Measurements from ENCODE around the gene HDAC4. TPM values are rescaled to one million over a fixed set of nuclear protein-coding genes. Genes with fewer than 3 reads are reported as not detected.

Gene HDAC4
- total and polyA plus RNA-seq, 2 donors (not counting 1 experiment from before 2014, with no cell fraction given), result 13.5 to 46.0 TPM

DNA sequence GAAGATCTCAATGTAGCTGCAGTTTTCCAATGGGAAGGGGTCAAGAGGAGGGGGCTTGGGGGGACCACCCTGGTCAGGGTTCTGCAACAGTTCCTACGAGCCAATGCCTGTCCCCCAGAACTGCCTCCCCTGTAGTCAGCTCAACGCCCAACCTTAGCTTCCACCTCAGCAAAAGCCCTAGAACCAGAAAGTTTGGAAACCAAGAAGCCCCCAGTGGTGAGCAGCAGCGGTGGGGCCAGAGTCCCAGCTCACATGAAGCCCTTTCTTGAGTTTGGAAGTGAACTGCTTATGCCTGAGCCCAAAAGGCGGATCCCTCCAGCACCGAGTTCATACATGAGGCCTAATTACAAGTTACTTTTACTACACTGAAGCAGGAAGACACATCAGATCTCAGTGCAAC, 162.4 kb downstream of the HDAC4 start:
- H3K9ac ChIP-seq (ENCODE audit: low read length), result no peak overlapping the region
- peaks cover 21% of the 10 kb centered on the region for H3K79me2 ChIP-seq (ENCODE audit: control insufficient read depth, insufficient read depth, low read length)
- H3K4me3 ChIP-seq (ENCODE audit: control extremely low read depth in 1 of 5, extremely low read depth in 1 of 5, insufficient read depth in 1 of 5, low read depth in 2 of 5, low read length in 4 of 5), result no peak overlapping the region
- WGBS (ENCODE audit: insufficient coverage), result 100% methylated on average over 5 of the region's 5 CpGs
- ChIA-PET POLR2A (no interaction called here), CTCF (no interaction called here)
- H3K4me1 ChIP-seq (ENCODE audit: control insufficient read depth in 2 of 2, insufficient read depth in 2 of 2, low read length in 2 of 2), result peaks cover 8 to 25% of the 10 kb centered on the region in 2 donors
- H2AFZ ChIP-seq (ENCODE audit: insufficient read depth, low read depth, low read length, poor library complexity, severe bottlenecking), result no peak overlapping the region
- H3K4me3 Mint-ChIP-seq, result no peak overlapping the region
- DNase-seq (no peak), ATAC-seq (ENCODE audit: low read depth) (no peak)
- H3K9me3 ChIP-seq (ENCODE audit: control extremely low read depth in 1 of 3, control insufficient read depth in 2 of 3, insufficient read depth in 1 of 3, low read length in 2 of 3), result no peaks in the 10 kb centered on the region
- peaks cover 12% of the 10 kb centered on the region for H3K4me1 Mint-ChIP-seq
- H3K27me3 ChIP-seq (replicated peaks in 1 of 4; ENCODE audit: control extremely low read depth in 1 of 4, control insufficient read depth in 3 of 4, insufficient read depth in 4 of 4, low read length in 3 of 4), result no peaks in the 10 kb centered on the region
- H4K20me1 ChIP-seq (ENCODE audit: control insufficient read depth, insufficient read depth, low read length, poor library complexity, severe bottlenecking), result peaks cover 39% of the 10 kb centered on the region
- no peaks in the 10 kb centered on the region for H3K36me3 ChIP-seq (replicated peaks in 1 of 2; ENCODE audit: control extremely low read depth in 1 of 2, control insufficient read depth in 1 of 2, extremely low read depth in 1 of 2, insufficient read depth in 2 of 2, low read length in 1 of 2)
- no peaks in the 10 kb centered on the region for H3K9me3 Mint-ChIP-seq (ENCODE audit: insufficient read depth)
- no peak overlapping the region for H3K27ac Mint-ChIP-seq
- H3K4me2 ChIP-seq (replicated peaks; ENCODE audit: low read depth, low read length, poor library complexity, severe bottlenecking), result no peak overlapping the region
- intact Hi-C loops (cut with micrococcal nuclease), result no loop called here
- no peaks in the 10 kb centered on the region for H3K27me3 Mint-ChIP-seq
- H3K27ac ChIP-seq (ENCODE audit: low read length in 2 of 2), result no peak overlapping the region
- TF ChIP-seq EZH2 (IDR thresholded peaks at IDR 0.05; ENCODE audit: borderline replicate concordance, insufficient read depth, low read depth, low read length, poor library complexity, severe bottlenecking), result no peak

DNA sequence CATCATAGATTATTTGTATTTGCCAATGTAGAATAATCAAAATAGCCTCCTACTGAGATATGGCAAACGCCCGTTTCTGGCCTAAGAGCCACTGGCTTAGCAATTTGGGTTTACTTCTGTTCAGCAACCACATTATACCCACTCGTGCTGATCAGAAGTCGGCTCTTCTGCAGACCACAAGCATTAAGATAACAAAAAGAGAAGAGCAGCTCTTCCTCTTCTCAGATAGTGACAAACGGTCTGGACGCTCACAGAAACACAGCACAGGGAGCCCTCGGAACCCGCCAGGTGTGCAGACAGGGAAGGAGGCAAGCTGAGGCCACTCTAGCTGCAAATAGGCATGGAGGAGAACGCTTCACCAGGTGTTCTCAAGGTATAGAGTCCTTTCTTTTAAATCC, 164.0 kb downstream of the HDAC4 start:
- Mint-ChIP-seq H3K4me1 (peaks cover 12% of the 10 kb centered on the region), H3K27ac (no peak overlapping the region), H3K4me3 (no peak overlapping the region), H3K27me3 (no peaks in the 10 kb centered on the region), H3K9me3 (ENCODE audit: insufficient read depth) (no peaks in the 10 kb centered on the region)
- Histone ChIP-seq H3K27ac (ENCODE audit: low read length in 2 of 2) (no peak overlapping the region), H3K4me3 (ENCODE audit: control extremely low read depth in 1 of 5, extremely low read depth in 1 of 5, insufficient read depth in 1 of 5, low read depth in 2 of 5, low read length in 4 of 5) (no peak overlapping the region), H3K9me3 (ENCODE audit: control extremely low read depth in 1 of 3, control insufficient read depth in 2 of 3, insufficient read depth in 1 of 3, low read length in 2 of 3) (no peaks in the 10 kb centered on the region), H2AFZ (ENCODE audit: insufficient read depth, low read depth, low read length, poor library complexity, severe bottlenecking) (no peak overlapping the region), H3K36me3 (replicated peaks in 1 of 2; ENCODE audit: control extremely low read depth in 1 of 2, control insufficient read depth in 1 of 2, extremely low read depth in 1 of 2, insufficient read depth in 2 of 2, low read length in 1 of 2) (no peaks in the 10 kb centered on the region), H4K20me1 (ENCODE audit: control insufficient read depth, insufficient read depth, low read length, poor library complexity, severe bottlenecking) (peaks cover 37% of the 10 kb centered on the region), H3K27me3 (replicated peaks in 1 of 4; ENCODE audit: control extremely low read depth in 1 of 4, control insufficient read depth in 3 of 4, insufficient read depth in 4 of 4, low read length in 3 of 4) (no peaks in the 10 kb centered on the region), H3K9ac (ENCODE audit: low read length) (no peak overlapping the region), H3K79me2 (ENCODE audit: control insufficient read depth, insufficient read depth, low read length) (peaks cover 20% of the 10 kb centered on the region), H3K4me1 (ENCODE audit: control insufficient read depth in 2 of 2, insufficient read depth in 2 of 2, low read length in 2 of 2) (peaks cover 8 to 25% of the 10 kb centered on the region in 2 donors), H3K4me2 (replicated peaks; ENCODE audit: low read depth, low read length, poor library complexity, severe bottlenecking) (no peak overlapping the region)
- POLR2A ChIA-PET, result no interaction called here
- DNase-seq (no peak), ATAC-seq (ENCODE audit: low read depth) (no peak)
- TF ChIP-seq EZH2 (IDR thresholded peaks at IDR 0.05; ENCODE audit: borderline replicate concordance, insufficient read depth, low read depth, low read length, poor library complexity, severe bottlenecking), result no peak
- TF ChIP-seq, protein P1, sequence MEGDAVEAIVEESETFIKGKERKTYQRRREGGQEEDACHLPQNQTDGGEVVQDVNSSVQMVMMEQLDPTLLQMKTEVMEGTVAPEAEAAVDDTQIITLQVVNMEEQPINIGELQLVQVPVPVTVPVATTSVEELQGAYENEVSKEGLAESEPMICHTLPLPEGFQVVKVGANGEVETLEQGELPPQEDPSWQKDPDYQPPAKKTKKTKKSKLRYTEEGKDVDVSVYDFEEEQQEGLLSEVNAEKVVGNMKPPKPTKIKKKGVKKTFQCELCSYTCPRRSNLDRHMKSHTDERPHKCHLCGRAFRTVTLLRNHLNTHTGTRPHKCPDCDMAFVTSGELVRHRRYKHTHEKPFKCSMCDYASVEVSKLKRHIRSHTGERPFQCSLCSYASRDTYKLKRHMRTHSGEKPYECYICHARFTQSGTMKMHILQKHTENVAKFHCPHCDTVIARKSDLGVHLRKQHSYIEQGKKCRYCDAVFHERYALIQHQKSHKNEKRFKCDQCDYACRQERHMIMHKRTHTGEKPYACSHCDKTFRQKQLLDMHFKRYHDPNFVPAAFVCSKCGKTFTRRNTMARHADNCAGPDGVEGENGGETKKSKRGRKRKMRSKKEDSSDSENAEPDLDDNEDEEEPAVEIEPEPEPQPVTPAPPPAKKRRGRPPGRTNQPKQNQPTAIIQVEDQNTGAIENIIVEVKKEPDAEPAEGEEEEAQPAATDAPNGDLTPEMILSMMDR (IDR thresholded peaks at IDR 0.05), result no peak
- WGBS (ENCODE audit: insufficient coverage), result 23% methylated on average over 2 of the region's 9 CpGs
- CTCF ChIA-PET, result no interaction called here
- intact Hi-C loops (cut with micrococcal nuclease), result no loop called here
